Activated T-cell treated with anti-CD3 and anti-CD28 coated beads, Interleukin-2, amount 50 U/mL, for 24 hours (primary cell): ENCODE results near the gene AOC3.
"Not testable (repeated sequence)": the region's sequence is repeated elsewhere in the genome, so short reads cannot be mapped to it uniquely, and the experiment has no call there.

Experiments
- DNase-seq: peaks from one replicate; pipeline ENCODE4 v3.0.0-alpha.2; 2020
- H3K27ac Mint-ChIP-seq: 2 replicates; pipeline ENCODE4 v1.8.0; 2020; ENCODE audit warnings: mild to moderate bottlenecking, mixed read lengths
- H3K27me3 Mint-ChIP-seq: 2 replicates; pipeline ENCODE4 v1.8.0; 2020; ENCODE audit warnings: mixed read lengths
- H3K36me3 Mint-ChIP-seq: 2 replicates; pipeline ENCODE4 v1.8.0; 2020; ENCODE audit warnings: low read depth, mixed read lengths
- H3K4me1 Mint-ChIP-seq: 2 replicates; pipeline ENCODE4 v1.8.0; 2020; ENCODE audit warnings: low read depth, mixed read lengths
- H3K4me3 Mint-ChIP-seq: 2 replicates; pipeline ENCODE4 v1.8.0; 2020; ENCODE audit warnings: mild to moderate bottlenecking, moderate library complexity, mixed read lengths
- H3K9me3 Mint-ChIP-seq: 2 replicates; pipeline ENCODE4 v1.8.0; 2020; ENCODE audit warnings: mixed read lengths

Gene AOC3

DNA sequence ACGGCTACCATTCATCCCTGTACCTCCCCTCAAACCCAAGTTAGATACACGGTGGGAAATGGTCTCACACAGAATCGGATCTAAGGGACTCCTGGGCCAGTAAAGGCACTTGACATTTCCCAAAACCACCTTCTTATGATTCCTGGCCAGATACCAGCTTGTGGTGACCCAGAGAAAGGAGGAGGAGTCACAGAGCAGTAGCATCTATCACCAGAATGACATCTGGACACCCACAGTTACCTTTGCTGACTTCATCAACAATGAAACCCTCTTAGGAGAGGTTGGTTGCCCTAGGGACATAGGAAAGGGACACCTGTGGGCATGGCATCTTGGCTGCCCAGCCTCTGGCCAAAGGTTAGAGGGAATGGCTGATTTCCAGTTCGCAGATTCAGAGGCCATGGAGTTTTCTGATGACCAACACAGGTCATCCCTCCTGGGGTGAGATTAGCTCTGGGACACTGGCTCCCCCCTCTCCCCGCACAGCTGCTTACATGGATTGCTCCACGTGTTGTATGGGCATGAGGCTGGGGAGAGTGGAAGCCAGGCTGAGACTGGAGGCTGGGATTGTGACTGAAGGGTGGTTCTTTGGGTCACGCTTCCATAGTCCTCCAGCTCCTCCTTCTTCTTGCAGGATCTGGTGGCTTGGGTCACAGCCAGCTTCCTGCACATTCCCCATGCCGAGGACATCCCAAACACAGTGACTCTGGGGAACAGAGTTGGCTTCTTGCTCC lies 1.4 kb upstream of the AOC3 start:
- DNase-seq, result no peak
- Mint-ChIP-seq H3K4me3 (no peak overlapping the region), H3K9me3 (no peaks in the 10 kb centered on the region), H3K36me3 (peaks cover 21% of the 10 kb centered on the region), H3K27me3 (peaks cover 2% of the 10 kb centered on the region), H3K27ac (no peak overlapping the region), H3K4me1 (peaks cover 22% of the 10 kb centered on the region)

DNA sequence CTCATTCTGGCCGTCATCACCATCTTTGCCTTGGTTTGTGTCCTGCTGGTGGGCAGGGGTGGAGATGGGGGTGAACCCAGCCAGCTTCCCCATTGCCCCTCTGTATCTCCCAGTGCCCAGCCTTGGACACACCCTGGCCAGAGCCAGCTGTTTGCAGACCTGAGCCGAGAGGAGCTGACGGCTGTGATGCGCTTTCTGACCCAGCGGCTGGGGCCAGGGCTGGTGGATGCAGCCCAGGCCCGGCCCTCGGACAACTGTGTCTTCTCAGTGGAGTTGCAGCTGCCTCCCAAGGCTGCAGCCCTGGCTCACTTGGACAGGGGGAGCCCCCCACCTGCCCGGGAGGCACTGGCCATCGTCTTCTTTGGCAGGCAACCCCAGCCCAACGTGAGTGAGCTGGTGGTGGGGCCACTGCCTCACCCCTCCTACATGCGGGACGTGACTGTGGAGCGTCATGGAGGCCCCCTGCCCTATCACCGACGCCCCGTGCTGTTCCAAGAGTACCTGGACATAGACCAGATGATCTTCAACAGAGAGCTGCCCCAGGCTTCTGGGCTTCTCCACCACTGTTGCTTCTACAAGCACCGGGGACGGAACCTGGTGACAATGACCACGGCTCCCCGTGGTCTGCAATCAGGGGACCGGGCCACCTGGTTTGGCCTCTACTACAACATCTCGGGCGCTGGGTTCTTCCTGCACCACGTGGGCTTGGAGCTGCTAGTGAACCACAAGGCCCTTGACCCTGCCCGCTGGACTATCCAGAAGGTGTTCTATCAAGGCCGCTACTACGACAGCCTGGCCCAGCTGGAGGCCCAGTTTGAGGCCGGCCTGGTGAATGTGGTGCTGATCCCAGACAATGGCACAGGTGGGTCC lies 607 bp downstream of the AOC3 start:
- not testable (repeated sequence) for H3K27ac Mint-ChIP-seq, H3K27me3 Mint-ChIP-seq, H3K36me3 Mint-ChIP-seq, DNase-seq, H3K4me1 Mint-ChIP-seq, H3K9me3 Mint-ChIP-seq, H3K4me3 Mint-ChIP-seq

DNA sequence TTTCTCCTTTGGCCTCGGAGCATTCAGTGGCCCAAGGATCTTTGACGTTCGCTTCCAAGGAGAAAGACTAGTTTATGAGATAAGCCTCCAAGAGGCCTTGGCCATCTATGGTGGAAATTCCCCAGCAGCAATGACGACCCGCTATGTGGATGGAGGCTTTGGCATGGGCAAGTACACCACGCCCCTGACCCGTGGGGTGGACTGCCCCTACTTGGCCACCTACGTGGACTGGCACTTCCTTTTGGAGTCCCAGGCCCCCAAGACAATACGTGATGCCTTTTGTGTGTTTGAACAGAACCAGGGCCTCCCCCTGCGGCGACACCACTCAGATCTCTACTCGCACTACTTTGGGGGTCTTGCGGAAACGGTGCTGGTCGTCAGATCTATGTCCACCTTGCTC lies 1.4 kb downstream of the AOC3 start:
- Mint-ChIP-seq H3K36me3 (no peaks in the 10 kb centered on the region), H3K4me1 (no peaks in the 10 kb centered on the region), H3K9me3 (no peaks in the 10 kb centered on the region), H3K27ac (no peak overlapping the region), H3K27me3 (peaks cover 2% of the 10 kb centered on the region), H3K4me3 (no peak overlapping the region)
- DNase-seq, result no peak

DNA sequence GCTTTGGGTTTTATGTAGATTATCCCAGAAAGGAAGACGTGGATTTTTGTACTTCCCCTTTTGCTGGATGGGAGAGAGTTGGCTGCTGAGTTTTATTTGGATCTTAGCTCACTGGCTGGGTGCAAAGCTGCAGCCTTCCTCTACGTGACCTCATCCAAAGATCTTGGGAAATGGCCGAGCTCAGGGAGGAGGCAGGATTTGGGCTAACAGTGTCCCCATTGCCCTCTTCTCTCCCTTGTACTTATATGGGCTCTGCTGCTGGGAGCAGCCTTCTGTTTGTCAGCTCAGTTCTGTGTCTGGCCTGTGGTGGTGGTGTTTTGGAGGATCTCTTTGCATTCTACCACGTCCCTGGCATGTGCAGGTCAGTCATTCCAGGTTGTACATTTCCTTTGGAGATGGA lies 2.0 kb downstream of the AOC3 start:
- H3K27ac Mint-ChIP-seq, result no peak overlapping the region
- DNase-seq, result no peak
- no peaks in the 10 kb centered on the region for H3K4me1 Mint-ChIP-seq
- H3K9me3 Mint-ChIP-seq, result no peaks in the 10 kb centered on the region
- H3K4me3 Mint-ChIP-seq, result no peak overlapping the region
- no peaks in the 10 kb centered on the region for H3K36me3 Mint-ChIP-seq
- peaks cover 2% of the 10 kb centered on the region for H3K27me3 Mint-ChIP-seq

DNA sequence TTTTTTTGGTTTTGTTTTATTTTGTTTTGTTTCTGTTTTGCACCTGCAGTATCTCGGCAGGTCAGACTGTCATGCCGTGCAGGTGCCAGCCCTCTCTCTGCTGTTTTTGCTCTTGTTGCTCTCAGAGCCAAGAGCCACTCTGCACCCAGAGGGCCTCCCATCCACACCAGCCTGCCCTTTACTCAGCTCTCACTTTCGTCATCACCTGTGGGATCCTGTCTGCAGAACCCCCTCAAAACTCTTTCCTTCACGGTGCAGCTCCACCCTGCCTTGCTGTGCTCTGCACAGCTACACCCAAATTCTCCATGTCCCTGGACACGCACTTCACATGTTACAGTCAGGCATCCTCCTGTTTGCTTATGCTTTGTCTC lies 2.6 kb downstream of the AOC3 start:
- Mint-ChIP-seq H3K4me1 (no peaks in the 10 kb centered on the region), H3K36me3 (no peaks in the 10 kb centered on the region), H3K9me3 (no peaks in the 10 kb centered on the region), H3K4me3 (no peak overlapping the region), H3K27ac (no peak overlapping the region), H3K27me3 (peaks cover 2% of the 10 kb centered on the region)
- no peak for DNase-seq

DNA sequence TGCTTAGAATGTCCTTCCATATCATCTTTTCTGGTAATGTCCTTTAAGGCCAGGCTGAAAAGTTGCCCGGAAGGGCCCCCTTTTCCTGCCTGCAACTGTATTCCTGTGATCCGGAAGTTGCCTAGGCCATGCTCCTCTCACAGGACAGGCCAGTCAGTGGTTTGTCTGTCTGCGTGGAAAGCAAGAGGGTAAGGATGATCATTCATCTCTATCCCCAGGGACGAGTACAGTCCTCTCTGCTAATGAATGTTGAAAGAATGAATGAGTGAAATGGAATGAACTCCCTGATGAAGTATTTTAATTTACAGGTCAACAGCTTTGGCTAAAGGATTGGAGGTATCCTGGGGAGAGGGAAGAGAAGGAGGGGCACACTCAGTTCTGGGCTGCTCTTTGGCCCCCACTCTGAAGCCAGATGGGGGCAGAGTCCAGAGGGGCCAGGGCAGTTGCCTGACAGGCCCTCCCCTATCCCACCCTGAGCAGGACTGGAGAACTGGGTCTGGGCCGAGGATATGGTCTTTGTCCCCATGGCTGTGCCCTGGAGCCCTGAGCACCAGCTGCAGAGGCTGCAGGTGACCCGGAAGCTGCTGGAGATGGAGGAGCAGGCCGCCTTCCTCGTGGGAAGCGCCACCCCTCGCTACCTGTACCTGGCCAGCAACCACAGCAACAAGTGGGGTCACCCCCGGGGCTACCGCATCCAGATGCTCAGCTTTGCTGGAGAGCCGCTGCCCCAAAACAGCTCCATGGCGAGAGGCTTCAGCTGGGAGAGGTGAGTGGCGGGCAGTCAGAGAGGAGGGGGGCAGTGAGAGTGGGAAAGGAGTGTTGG lies 3.2 kb downstream of the AOC3 start:
- DNase-seq, result no peak
- Mint-ChIP-seq H3K27me3 (peaks cover 2% of the 10 kb centered on the region), H3K9me3 (no peaks in the 10 kb centered on the region), H3K36me3 (no peaks in the 10 kb centered on the region), H3K4me3 (no peak overlapping the region), H3K4me1 (no peaks in the 10 kb centered on the region), H3K27ac (no peak overlapping the region)

DNA sequence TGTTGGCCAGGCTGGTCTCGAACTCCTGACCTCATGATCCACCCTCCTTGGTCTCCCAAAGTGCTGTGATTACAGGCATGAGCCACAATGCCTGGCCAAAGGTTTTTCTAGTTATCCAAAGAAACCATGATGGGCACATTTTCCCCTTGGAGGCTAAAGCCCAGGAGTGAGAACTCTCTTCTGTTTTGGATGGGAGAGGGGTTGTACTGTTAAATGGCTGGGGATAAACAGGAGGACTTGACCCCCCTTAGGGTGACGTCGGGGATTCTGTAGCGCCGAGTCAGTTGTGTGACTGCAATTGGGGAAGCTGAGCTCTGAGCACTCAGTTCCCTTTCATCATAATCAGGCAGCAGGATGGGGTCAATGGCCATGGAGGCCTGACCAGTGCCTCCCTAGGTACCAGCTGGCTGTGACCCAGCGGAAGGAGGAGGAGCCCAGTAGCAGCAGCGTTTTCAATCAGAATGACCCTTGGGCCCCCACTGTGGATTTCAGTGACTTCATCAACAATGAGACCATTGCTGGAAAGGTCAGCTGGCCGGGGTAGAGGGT lies 4.1 kb downstream of the AOC3 start:
- Mint-ChIP-seq H3K27ac (no peak overlapping the region), H3K27me3 (peaks cover 2% of the 10 kb centered on the region), H3K36me3 (no peaks in the 10 kb centered on the region), H3K4me3 (no peak overlapping the region), H3K4me1 (no peaks in the 10 kb centered on the region), H3K9me3 (no peaks in the 10 kb centered on the region)
- no peak for DNase-seq

DNA sequence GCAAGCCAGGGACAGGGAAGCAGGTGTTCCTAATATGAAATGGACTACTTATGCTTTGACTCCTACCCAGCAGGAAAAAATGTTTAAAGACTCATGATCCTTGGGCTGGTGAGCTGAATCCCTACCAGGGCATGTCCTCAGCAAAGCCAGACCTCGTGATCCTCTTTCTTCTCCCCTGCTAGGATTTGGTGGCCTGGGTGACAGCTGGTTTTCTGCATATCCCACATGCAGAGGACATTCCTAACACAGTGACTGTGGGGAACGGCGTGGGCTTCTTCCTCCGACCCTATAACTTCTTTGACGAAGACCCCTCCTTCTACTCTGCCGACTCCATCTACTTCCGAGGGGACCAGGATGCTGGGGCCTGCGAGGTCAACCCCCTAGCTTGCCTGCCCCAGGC lies 5.1 kb downstream of the AOC3 start:
- H3K36me3 Mint-ChIP-seq, H3K27me3 Mint-ChIP-seq, H3K9me3 Mint-ChIP-seq, H3K4me1 Mint-ChIP-seq, H3K4me3 Mint-ChIP-seq, H3K27ac Mint-ChIP-seq, DNase-seq: not testable (repeated sequence)

DNA sequence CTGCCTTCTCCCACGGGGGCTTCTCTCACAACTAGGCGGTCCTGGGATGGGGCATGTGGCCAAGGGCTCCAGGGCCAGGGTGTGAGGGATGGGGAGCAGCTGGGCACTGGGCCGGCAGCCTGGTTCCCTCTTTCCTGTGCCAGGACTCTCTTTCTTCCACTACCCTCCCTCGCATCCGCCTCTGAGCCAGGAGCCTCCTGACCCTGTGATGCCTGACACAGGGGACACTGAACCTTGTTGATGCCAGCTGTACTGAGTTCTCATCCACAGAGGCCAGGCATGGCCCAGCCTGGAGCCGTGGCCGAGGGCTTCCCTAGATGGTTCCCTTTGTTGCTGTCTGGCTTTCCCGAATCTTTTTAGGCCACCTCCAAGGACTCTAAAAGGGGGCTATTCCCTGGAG lies 5.5 kb downstream of the AOC3 start:
- not testable (repeated sequence) for DNase-seq, H3K9me3 Mint-ChIP-seq, H3K4me3 Mint-ChIP-seq, H3K36me3 Mint-ChIP-seq, H3K27ac Mint-ChIP-seq, H3K27me3 Mint-ChIP-seq, H3K4me1 Mint-ChIP-seq

DNA sequence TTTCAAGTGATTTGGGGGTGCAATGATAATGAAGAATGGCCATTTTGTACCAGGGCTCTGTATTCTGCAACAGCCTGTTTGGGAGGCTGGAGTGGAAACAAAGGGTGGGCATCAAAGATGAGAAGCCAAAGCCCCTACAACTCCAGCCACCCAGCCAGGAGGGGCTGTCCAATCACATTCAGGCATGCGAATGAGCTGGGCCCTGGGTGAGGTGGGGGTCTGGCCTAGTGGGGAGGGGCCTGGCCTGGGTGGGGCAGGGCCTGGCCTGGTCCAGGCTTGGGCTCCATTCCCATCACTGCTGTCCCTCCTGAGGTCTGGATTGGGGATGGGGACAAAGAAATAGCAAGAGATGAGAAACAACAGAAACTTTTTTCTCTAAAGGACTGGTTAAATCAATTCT lies 6.4 kb downstream of the AOC3 start:
- DNase-seq, result no peak
- Mint-ChIP-seq H3K27me3 (peaks cover 2% of the 10 kb centered on the region), H3K36me3 (no peaks in the 10 kb centered on the region), H3K9me3 (no peaks in the 10 kb centered on the region), H3K27ac (no peak overlapping the region), H3K4me1 (no peaks in the 10 kb centered on the region), H3K4me3 (no peak overlapping the region)

DNA sequence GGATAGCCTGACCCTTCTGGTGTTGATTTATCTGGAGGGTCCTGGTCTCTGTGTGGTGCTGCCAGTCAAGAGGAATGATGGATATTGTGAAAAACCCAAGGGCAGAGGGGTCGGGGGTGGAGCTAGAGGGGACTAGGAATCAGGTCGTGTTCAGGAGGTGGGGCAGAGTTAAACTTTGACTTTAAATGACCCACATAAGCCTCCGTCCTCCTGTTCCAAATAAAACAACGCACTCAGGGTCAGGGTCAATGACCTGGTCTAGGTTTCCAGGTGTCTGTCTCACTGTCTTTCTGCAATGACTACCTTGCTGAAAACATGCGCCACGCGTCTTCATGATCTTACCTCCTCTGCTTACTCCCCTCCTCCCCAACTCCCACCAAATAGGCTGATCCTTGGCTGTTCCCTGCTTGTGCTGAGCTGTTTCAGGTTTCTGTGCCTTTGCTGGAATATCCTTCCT lies 14.7 kb downstream of the AOC3 start:
- Mint-ChIP-seq H3K27me3 (peaks cover 27% of the 10 kb centered on the region), H3K4me3 (no peak overlapping the region), H3K9me3 (no peaks in the 10 kb centered on the region), H3K36me3 (no peaks in the 10 kb centered on the region), H3K4me1 (no peaks in the 10 kb centered on the region), H3K27ac (no peak overlapping the region)
- no peak for DNase-seq

DNA sequence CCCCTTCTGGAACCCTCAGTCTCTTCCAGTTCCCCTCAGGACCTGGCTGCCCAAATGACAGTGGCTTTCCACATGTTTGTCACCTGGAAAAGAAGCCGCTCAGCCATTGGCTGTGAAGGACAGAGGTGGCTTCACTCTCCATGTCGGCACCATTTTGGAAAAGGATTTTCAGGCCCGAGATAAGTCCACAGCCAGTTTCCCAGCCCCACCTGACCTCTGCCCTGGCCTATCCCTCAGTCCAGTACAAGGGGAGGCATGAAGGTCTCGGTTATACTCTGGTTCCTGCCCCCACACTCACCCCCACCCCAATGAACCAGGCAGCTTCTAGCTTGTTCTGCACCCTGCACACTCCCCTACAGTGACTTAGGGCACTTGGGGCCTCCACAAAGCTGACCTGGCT lies 15.2 kb downstream of the AOC3 start:
- H3K27me3 Mint-ChIP-seq, result peaks cover 27% of the 10 kb centered on the region
- no peaks in the 10 kb centered on the region for H3K36me3 Mint-ChIP-seq
- no peaks in the 10 kb centered on the region for H3K4me1 Mint-ChIP-seq
- DNase-seq, result no peak
- no peaks in the 10 kb centered on the region for H3K9me3 Mint-ChIP-seq
- no peak overlapping the region for H3K4me3 Mint-ChIP-seq
- H3K27ac Mint-ChIP-seq, result no peak overlapping the region

DNA sequence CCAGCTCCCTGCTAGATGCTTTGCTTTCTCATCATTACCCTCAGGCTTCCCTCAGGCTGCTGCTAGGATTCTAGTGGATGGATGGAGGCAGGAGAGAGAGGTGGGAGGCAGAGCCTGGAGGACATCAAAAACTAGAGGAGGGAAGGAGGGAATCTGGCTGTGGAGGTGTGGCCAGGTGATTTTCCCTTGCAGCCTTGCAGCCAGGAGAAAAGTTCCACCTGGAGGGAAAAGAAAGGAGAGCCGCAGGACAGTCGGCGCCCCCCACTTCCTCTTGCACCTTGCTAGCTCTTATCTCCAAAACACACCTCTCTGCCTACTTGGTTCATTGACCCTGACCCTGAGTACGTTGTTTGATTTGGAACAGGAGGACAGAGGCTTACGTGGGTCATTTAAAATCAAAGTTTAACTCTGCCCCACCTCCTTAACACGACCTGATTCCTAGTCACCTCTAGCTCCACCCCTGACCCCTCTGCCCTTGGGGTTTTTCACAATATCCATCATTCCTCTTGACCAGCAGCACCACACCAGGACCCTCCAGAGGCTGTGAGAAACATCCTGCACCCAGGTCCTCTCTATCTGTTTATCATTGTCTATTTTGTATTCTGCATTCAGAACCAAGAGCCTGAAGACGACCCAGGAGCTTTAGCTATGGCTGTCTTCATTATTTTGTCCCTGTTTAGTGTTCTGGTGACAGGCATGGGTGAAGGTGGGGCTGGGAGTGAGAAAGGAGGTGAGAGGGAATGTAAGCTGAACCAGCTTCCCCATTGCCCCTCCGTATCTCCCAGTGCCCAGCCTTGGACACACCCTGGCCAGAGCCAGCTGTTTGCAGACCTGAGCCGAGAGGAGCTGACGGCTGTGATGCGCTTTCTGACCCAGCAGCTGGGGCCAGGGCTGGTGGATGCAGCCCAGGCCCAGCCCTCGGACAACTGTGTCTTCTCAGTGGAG lies 15.9 kb downstream of the AOC3 start:
- no peaks in the 10 kb centered on the region for H3K4me1 Mint-ChIP-seq
- no peak overlapping the region for H3K4me3 Mint-ChIP-seq
- H3K9me3 Mint-ChIP-seq, result no peaks in the 10 kb centered on the region
- DNase-seq, result no peak
- H3K27me3 Mint-ChIP-seq, result peaks cover 32% of the 10 kb centered on the region
- no peak overlapping the region for H3K27ac Mint-ChIP-seq
- no peaks in the 10 kb centered on the region for H3K36me3 Mint-ChIP-seq
